ENCODE measurements around the gene USP17L24.
"Not testable (repeated sequence)": the region's sequence is repeated elsewhere in the genome, so short reads cannot be mapped to it uniquely, and the experiment has no call there.

GRCh38 chr4:9339103-9339502 lies 14.1 kb downstream of the USP17L24 start, which contains the start of gene USP17L5:
- TF ChIP-seq EZH2 (IDR thresholded peaks at IDR 0.05; ENCODE audit: borderline replicate concordance, low read length); CTCF (conservative IDR thresholded peaks at IDR 0.05 in 1 of 2, IDR thresholded peaks at IDR 0.05 in 1 of 2; ENCODE audit: extremely low read depth in 1 of 2, insufficient read depth in 1 of 2, low read depth in 1 of 2, low read length in 2 of 2): not testable (repeated sequence)

Measured in mammary epithelial cell (primary cell).